Gastroesophageal sphincter (tissue), 4 donors: Measurements from ENCODE around the gene ZG16B. TPM values are rescaled to one million over a fixed set of nuclear protein-coding genes. Genes with fewer than 3 reads are reported as not detected.

Source experiments
- ATAC-seq: fragments of 150-250 bp; one replicate; pipeline ENCODE4 v1.9.1; 2016; ENCODE audit warnings: mild to moderate bottlenecking, moderate library complexity
- H3K27ac ChIP-seq, 4 donors: fragments of 200-600 bp; sonication (generic) in 3 of 4; 1 replicate in 3 of 4; 2 replicates in 1 of 4; pipeline ENCODE4 v1.5.1; 2016 to 2019
- H3K27me3 ChIP-seq: fragments of 200-600 bp; sonication (generic); one replicate; pipeline ENCODE4 v1.5.1; 2019
- H3K36me3 ChIP-seq, 2 donors: fragments of 200-600 bp; sonication (generic); one replicate each; pipeline ENCODE4 v1.5.1; 2019; ENCODE audit warnings: control low read depth in 1 of 2
- H3K4me1 ChIP-seq, 3 donors: fragments of 200-600 bp; sonication (generic); 1 replicate in 2 of 3; 2 replicates in 1 of 3; pipeline ENCODE4 v1.5.1; 2016 to 2019; ENCODE audit warnings: control low read depth in 2 of 3
- H3K4me3 ChIP-seq, 2 donors: fragments of 200-600 bp; sonication (generic); one replicate each; pipeline ENCODE4 v1.5.1; 2019; ENCODE audit warnings: mild to moderate bottlenecking in 1 of 2, moderate library complexity in 1 of 2
- H3K9me3 ChIP-seq, 3 donors: fragments of 200-600 bp; sonication (generic); one replicate each; pipeline ENCODE4 v1.5.1; 2017 to 2019; ENCODE audit warnings: control low read depth in 2 of 3
- CTCF ChIP-seq, 4 experiments: fragments of 200-600 bp in 2 of 4; fragments of 450-650 bp in 2 of 4; sonication (generic) in 1 of 4; IDR thresholded peaks; one replicate each; pipeline ENCODE4 v1.5.1; 2017 to 2019; ENCODE audit warnings: antibody characterized with exemption in 4 of 4, mild to moderate bottlenecking in 2 of 4, moderate library complexity in 2 of 4
- EP300 ChIP-seq: sonication (generic); formaldehyde crosslinking; IDR thresholded peaks from one replicate; pipeline ENCODE4 v1.6.1; 2017; ENCODE audit warnings: antibody characterized with exemption, mild to moderate bottlenecking
- POLR2A ChIP-seq, 2 donors: fragments of 450-650 bp; IDR thresholded peaks; one replicate each; pipeline ENCODE4 v1.6.1; 2017; ENCODE audit warnings: antibody characterized with exemption in 2 of 2, mild to moderate bottlenecking in 2 of 2, moderate library complexity in 1 of 2
- POLR2AphosphoS5 ChIP-seq: sonication (generic); formaldehyde crosslinking; IDR thresholded peaks from one replicate; pipeline ENCODE4 v1.6.1; 2017; ENCODE audit warnings: antibody characterized with exemption
- WGBS, 2 donors: methylation state at CpG; one replicate each; pipeline ENCODE4 v1.1.5; 2018; ENCODE audit warnings: low coverage in 1 of 2; 5-methylcytosine and 5-hydroxymethylcytosine counted together
- total RNA-seq, 4 donors: library from RNA; depleted of rRNA; stranded (reverse); fragments of >200 nt; gene quantifications; one replicate each; pipeline ENCODE4 v1.1.0, GENCODE V29; 2016

The ZG16B gene
- total RNA-seq, 4 donors from 2014 or later, result 37.5 TPM; not detected in 3

- Histone ChIP-seq H3K27ac (no peak overlapping the region), H3K27me3 (peaks cover 74% of the 10 kb centered on the region), H3K36me3 (no peaks in the 10 kb centered on the region), H3K4me3 (no peak overlapping the region), H3K4me1 (no peaks in the 10 kb centered on the region), H3K9me3 (peaks cover 0 to 19% (median 0%) of the 10 kb centered on the region in 3 donors)
- ATAC-seq, result no peak
- TF ChIP-seq POLR2A (IDR thresholded peaks at IDR 0.05) (no peak), POLR2AphosphoS5 (no peak)
- 81 to 93% methylated on average over 5 to 6 of the region's 7 CpGs for WGBS, 2 donors
Observed at GRCh38 chr16:2808181-2808580, 21.9 kb upstream of the ZG16B start.

GRCh38 chr16:2809149-2809760, 20.8 kb upstream of the ZG16B start:
- ATAC-seq, result no peak
- no peaks in the 10 kb centered on the region for H3K4me1 ChIP-seq
- no peaks in the 10 kb centered on the region for H3K36me3 ChIP-seq
- H3K4me3 ChIP-seq, result no peak overlapping the region
- H3K27ac ChIP-seq, result no peak overlapping the region
- TF ChIP-seq POLR2A (IDR thresholded peaks at IDR 0.05) (no peak), POLR2AphosphoS5 (no peak), EP300 (no peak), CTCF (IDR thresholded peaks at IDR 0.05) (no peak)
- peaks cover 84% of the 10 kb centered on the region for H3K27me3 ChIP-seq
- 70 to 92% methylated on average over 2 to 3 of the region's 3 CpGs for WGBS, 2 donors
- peaks cover 0 to 9% (median 0%) of the 10 kb centered on the region in 3 donors for H3K9me3 ChIP-seq

- 100% methylated on average over 1 of the region's 6 CpGs; no CpG with 5 or more reads in 1 of the 2 donors for WGBS, 2 donors
- Histone ChIP-seq H3K36me3 (no peaks in the 10 kb centered on the region), H3K27ac (no peak overlapping the region), H3K4me3 (no peak overlapping the region), H3K4me1 (no peaks in the 10 kb centered on the region), H3K9me3 (no peaks in the 10 kb centered on the region), H3K27me3 (peaks cover 88% of the 10 kb centered on the region)
- ATAC-seq, result no peak
- TF ChIP-seq POLR2AphosphoS5, result no peak
- TF ChIP-seq POLR2A (IDR thresholded peaks at IDR 0.05), result no peak
- no peak for TF ChIP-seq CTCF (IDR thresholded peaks at IDR 0.05)
Observed at GRCh38 chr16:2810651-2811050, 19.5 kb upstream of the ZG16B start.

GRCh38 chr16:2811703-2812471, 18.2 kb upstream of the ZG16B start:
- Histone ChIP-seq H3K4me1 (no peaks in the 10 kb centered on the region), H3K27me3 (peaks cover 89% of the 10 kb centered on the region), H3K9me3 (no peaks in the 10 kb centered on the region), H3K36me3 (no peaks in the 10 kb centered on the region), H3K27ac (no peak overlapping the region), H3K4me3 (no peak overlapping the region)
- TF ChIP-seq POLR2AphosphoS5 (no peak), EP300 (no peak), CTCF (IDR thresholded peaks at IDR 0.05) (no peak), POLR2A (IDR thresholded peaks at IDR 0.05) (no peak)
- WGBS, 2 donors, result 67% methylated on average over 6 of the region's 15 CpGs; no CpG with 5 or more reads in 1 of the 2 donors
- no peak for ATAC-seq

- TF ChIP-seq POLR2A (IDR thresholded peaks at IDR 0.05) (no peak), CTCF (IDR thresholded peaks at IDR 0.05) (no peak), POLR2AphosphoS5 (no peak), EP300 (no peak)
- WGBS, 2 donors, result 17 to 44% methylated on average over 4 to 5 of the region's 7 CpGs
- no peak for ATAC-seq
- no peak overlapping the region for H3K4me3 ChIP-seq
- H3K9me3 ChIP-seq, result no peaks in the 10 kb centered on the region
- H3K4me1 ChIP-seq, result no peaks in the 10 kb centered on the region
- no peak overlapping the region for H3K27ac ChIP-seq
- H3K36me3 ChIP-seq, result no peaks in the 10 kb centered on the region
- peaks cover 89% of the 10 kb centered on the region for H3K27me3 ChIP-seq
Observed at GRCh38 chr16:2813771-2814221, 16.3 kb upstream of the ZG16B start.
